Left lobe of liver (tissue), 2 donors: ENCODE data around the gene PPP1R15B. TPM values are rescaled to one million over a fixed set of nuclear protein-coding genes. Genes with fewer than 3 reads are reported as not detected.

ENCODE experiments used
- ATAC-seq: fragments of 200-7000 bp; cut with Tn5 transposase; one replicate; pipeline ENCODE4 v1.9.1; 2020; ENCODE audit warnings: mild to moderate bottlenecking, moderate library complexity
- DNase-seq: peaks from one replicate; pipeline ENCODE4 v3.0.0-alpha.2; 2020; ENCODE audit warnings: low spot score
- total RNA-seq: library from RNA; stranded (reverse); gene quantifications from one replicate; pipeline ENCODE4 v1.2.1, GENCODE V29; 2021
- donor health status: DM: no; HTN: no; CAD: no; lungs with moderate emphysema.
- donor health status: DM: no; HTN: yes; CAD: no.

The PPP1R15B gene
- total RNA-seq, 1 donor from 2014 or later, result 34.1 TPM

DNA sequence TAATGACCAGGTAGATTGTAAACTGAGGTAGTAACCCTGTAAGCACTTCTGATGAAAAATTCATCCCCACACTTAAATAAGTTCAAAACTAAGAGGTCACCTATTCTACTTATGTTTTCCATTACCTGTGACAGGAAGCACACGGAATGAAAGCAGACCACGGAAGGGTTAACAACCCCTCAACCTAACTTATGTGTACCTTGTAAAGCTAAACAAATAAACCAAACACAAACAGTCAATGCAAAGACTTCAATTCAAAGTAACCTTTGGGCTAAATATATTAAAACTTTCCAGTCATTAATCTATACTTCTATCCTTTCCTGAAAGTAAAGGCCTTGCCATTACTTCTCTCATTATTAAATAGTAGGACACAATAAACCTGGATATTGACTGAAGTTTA, 7.0 kb downstream of the PPP1R15B start:
- no peak for DNase-seq
- no peak for ATAC-seq

DNA sequence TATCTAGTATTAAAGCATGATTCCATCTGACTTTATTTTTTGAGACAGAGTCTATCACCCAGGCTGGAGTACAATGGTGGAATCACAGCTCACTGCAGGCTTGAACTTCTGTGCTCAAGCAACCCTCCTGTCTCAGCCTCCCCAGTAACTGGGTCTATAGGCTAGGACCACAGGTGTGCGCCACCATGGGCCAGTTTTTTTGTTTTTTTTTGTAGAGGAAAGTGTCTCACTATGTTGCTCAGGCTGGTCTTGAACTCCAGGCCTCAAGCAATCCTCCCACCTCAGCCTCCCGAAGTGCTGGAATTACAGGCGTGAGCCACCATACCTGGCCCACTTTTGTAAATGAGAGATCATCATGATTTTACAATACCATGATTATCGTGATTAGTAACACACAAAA, 9.2 kb downstream of the PPP1R15B start:
- DNase-seq (no peak), ATAC-seq (no peak)

DNA sequence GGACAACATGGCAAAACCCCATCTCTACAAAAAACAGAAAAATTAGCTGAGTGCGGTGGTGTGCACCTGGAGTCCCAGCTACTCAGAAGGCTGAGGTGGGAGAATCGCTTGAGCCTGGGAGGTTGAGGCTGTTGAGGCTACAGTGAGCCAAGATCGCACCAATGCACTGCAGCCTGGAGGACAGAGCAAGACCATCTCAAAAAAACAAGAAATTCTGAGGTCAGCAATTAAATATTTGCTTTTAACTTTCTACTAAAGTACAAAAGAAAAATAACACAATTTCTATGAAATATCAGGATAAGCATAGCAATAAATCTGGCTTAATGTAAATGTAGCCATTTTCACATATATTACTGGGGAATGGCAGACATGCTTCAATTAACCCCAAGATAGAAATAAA, 9.9 kb downstream of the PPP1R15B start:
- DNase-seq, result no peak
- no peak for ATAC-seq

DNA sequence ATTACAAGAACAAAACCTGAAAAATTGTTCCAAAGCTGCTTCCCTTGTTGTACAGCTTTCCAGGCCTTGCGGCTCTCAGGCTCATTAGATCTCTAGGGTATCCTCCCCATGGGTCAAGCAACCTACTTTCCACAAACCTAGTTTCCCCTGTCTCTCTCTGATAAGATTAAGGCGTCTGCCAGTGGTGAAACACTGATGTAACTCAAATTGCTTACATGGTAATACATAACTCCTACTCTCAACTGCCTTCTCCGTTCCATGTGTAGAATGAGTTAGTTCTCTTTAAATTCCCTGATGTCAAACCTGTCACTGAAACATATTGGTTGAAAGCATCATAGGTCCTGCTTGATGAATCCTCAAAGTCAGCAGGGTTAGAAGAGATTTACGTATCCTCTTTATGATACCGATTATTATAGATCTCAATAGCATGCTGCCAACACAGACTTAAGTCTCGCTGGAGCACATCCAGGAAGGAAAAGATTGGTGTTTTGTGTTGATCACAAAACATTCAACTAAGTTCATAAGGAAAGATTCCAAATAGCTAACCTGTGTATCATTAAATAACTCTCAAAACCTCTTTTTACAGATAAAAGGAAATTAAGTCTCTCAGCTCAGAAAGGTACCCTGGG, 10.6 kb downstream of the PPP1R15B start:
- no peak for DNase-seq
- no peak for ATAC-seq

DNA sequence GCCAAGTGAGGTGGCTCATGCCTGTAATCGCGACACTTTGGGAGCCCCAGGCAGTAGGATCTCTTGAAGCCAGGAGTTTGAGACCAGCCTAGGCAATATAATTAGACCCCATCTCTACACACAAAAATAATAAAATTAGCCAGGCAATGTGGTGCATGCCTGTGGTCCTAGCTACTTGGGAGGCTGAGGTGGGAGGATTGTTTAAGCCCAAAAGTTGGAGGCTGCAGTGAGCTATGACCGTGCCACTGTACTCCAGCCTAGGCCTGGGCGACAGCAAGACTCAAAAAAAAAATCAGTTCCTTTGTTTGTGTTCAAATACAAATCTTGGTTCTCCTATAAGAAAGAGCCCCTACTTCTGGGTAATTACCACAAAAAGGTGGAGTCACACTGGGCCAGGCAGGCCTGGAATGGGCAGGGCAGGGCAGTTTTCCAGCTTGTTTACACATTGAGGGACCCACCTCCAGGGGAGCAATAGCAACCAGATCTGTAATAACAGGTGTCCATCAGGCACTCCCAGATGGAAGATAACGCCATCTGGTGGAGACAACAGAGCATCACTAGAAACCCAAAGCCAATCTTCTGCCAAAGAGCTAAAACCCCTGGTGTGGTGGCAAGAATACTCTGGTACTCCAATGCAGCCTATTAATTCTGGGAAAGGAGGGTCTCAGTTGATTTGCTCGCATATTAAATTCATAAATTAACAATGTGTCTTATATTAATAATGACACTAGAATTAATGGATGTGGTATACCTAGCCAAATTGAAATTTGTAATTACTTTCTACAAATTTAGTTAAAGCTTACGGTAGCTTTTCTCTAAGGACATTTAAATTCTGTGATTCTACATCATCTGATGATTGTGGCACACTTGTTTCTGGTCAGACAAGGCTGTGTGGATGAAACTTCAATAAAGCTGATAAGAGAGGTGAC, 13.2 kb downstream of the PPP1R15B start:
- DNase-seq (peak; percentile 72), ATAC-seq (peak; percentile 98)

DNA sequence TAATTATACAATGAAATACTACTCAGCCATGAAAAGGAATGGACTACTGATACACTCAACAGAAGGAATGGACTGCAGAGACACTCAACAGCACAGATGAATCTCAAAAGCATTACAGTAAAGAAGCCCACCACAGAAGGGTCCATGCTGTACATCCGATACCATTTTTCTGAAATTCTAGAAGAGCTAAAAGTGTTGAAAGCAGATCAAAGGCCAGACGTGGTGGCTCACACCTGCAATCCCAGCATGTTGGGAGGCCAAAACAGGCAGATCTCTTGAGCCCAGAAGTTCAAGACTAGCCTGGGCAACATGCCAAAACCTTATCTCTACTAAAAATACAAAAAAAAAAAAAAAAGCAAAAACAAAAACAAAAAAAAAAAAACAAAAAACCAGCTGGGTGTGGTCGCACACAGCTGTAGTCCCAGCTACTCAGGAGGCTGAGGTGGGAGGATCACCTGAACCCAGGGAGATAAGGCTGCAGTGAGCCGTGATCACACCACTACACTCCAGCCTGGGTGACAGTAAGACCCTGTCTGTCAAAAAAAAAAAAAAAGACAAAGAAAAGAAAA, 15.5 kb downstream of the PPP1R15B start:
- no peak for DNase-seq
- no peak for ATAC-seq

DNA sequence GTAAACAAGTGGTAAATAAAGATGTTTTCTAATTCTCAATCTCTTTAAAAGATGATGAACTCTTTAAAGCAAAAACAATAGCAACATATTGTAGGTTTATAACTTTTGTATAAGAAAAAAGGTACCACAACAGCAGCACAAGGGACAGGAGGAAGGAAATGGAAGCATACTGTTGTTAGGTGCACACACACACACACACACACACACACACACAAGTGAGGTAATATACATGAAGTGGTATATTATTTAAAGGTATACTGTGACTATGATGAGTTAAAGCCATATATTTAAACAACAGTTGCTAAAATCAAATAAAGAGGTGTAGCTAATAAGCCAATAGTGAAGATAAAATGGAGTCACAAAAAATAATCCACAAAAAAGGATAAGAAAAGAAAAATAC, 20.0 kb downstream of the PPP1R15B start:
- DNase-seq, result no peak
- no peak for ATAC-seq

DNA sequence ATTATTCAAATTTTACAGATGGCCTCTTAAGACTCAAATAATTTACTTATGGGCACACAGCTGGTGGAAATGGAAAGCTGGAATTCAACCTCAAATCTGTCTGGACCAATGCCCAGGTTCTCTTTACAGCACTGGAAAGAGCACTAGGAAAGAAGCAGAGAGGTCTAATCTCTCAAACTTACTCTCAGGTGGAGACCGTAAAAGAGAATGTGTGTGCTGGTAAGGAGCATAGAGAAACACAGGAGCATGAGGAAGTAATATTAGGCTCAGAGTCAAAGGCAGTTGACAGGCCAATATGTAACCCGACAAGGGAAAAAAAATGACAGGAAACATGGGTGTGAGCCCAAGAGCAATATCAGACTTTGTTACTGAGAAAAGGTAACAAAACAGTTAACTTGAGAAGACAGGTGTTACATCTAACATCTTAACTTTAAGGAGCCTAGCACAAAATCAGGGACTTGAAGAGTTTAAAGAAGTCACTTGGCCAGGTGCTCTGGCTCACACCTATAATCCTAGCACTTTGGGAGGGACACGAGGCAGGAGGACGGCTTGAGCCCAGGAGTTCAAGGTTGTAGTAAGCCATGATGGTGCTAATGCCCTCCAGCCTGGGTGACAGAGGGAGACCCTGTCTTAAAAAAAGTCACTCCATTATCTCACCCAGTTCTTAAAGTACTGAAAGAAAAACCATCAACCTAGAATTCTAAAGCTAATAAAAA, 20.7 kb downstream of the PPP1R15B start:
- DNase-seq, result no peak
- ATAC-seq, result peak; percentile 14

DNA sequence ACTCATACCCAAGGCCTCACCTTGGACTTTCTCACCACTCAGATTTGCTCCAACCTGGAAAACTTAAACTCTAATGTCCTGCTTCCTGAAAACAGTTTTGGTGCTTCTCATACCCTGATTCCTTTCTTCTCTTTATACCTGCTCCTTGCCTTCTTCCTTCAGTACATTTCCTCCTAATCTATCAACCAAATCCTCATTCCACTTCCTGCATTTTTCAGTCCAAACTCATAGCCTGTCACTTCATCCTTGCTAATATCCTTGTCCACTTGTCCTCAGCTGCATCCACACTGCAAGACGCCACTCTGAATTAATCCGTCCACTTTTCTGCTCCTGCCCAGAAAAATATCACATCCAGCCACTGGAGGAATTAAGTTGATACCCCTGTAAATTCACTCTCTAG, 25.9 kb downstream of the PPP1R15B start:
- DNase-seq (no peak), ATAC-seq (no peak)

DNA sequence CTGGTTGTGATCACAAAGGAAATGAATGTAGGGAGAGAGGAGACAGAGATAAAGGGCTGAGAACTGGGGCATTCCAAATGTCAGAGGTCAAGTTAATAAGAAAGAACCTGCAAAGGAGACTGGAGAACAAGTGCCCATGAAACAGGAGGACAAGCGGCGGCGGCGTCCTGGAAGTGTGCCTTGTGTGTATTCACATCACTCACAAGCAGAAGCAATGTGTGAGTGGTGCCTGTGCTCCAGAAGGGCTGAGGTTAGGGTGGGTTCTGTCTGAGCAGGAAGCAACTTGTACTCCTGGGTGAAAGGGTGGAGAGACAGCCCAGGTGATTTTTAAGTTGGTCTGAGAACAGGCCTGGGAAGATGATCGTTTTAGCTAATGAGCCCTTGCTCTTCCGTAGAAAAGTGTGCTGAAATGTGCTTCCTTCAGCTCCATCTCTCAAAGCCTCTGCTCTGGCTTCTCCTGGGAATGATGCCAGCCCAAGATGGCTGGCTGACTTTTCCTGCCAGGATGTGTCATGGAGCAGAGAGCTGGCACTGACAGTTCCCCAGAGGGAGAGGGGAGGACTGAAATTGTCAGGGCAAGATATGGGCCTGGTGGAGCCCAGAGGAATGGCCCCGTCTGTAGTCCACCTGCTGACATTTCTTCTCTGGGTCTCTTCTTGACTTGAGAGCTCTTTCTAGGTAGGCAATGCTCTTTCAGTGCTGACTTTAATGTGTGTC, 26.8 kb downstream of the PPP1R15B start:
- DNase-seq, result no peak
- peak; percentile 34 for ATAC-seq

DNA sequence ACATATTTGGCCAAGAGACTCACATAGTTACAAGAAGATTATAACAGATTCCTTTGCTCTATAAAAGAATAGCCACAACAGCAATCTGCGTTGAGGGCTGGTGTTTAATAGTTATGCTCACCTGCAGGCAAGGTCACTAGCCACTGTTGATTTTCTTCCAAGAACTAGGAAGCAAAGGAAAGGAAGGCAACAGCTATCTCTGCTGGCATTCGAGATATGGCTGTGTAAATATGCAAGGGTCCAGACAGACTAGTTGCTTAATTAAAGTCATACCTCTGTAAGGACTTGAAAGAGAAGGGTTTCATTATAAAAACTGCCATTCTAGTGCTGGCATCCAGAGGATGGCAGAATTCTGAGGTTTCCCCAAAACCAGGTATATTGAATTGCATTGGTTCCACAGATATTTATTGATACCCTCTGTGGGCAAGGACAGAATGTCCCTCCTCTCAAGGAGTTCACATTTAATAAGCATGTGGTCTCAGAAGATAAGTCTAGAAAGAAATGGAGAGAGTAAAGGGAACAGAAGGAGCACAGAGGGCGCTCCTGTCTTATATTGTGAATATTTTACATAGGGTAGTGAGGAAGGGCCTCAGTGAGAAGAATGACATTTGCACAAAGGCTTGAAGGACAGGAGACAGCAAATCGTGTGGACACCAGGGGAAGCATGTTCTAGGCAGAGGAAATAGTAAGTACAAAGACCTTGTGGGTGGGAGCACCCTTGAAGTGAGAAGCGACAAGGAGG, 28.3 kb downstream of the PPP1R15B start:
- DNase-seq, result no peak
- ATAC-seq, result no peak

DNA sequence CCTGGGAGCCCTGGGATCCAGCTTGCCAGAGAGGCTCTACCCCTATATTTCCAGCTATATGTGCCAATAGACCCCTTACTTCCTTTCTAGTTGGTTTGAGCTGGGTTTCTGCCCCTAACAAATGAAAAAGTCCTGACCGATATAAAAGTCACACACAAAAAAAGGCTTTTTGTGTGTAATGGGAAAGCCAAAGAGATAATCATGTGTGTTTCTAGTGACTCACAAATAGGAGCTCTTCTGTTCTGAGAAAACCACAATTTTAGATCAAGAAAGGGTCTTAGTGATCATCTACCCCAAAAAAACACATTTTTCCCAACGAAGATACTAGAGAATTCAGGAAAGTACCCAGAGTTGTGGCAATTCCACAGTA, 28.9 kb downstream of the PPP1R15B start:
- no peak for DNase-seq
- ATAC-seq, result no peak

DNA sequence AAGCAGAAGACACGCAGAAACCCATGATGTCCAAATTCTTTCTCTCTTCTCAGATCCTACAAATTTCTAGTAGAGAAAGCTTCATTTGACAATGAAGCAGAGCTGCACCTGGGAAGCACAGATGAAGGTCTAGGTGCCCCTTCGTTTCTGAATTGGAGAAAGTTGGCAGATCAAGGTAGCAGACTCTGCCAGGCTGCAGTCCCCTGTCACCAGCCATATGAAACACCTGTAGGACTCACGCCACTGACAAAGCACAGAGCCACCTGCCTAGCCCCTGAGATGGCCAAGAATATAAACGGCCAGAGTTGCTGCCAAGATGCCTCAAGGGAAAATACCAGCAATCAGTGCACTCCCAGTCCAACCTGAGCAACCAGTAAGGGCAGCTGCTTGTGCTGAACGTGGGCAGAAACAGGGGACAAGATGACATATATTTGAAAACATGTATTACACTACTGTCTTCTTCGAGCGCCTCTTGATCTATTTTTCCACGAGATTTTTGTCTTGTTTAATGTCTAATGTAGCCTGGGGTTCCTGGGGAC, 31.3 kb downstream of the PPP1R15B start:
- ATAC-seq (no peak), DNase-seq (no peak)

DNA sequence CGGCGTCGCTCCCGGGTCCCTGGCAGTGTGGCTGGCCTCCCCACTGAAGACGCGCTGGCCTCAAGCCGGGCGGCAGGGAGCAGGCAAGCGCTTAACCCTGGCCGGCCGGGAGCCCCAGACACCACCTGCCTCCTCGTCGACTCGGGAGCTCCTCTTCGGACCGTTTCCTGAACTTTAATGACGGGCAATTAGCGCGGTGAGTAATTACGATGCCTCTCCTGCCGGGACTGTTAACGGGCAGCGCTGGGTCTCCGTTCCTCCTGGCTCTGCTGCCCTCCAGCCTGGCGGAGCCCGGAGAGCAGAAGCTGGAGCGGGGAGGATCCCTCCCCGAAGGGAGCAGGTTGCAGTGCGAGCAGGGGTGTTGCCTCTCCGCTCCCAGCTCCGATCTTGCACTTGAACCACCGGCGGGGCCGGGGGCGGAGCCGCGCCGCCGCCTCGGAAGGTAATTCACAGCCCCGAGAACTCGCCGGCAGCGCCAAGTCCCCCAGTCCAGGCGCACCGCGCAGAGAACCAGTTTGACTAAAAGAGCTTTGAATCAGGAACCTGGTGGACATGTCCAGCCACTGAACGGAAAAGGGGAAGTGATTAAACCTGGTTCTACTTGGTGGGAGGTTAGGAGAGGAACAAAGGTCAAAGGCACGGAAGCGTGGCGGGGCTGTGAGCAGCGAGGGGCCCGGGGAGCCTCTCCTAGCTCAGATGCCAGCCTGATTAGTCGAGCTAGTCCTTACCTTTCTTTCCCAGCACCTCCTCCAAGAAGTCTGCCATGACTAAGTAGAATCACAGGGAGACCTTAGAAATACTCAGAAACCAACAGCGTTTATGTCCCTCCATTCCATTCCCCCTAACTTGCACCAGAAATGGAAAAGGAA, 33.6 kb downstream of the PPP1R15B start:
- ATAC-seq (peak; percentile 69), DNase-seq (peak; percentile 63)

DNA sequence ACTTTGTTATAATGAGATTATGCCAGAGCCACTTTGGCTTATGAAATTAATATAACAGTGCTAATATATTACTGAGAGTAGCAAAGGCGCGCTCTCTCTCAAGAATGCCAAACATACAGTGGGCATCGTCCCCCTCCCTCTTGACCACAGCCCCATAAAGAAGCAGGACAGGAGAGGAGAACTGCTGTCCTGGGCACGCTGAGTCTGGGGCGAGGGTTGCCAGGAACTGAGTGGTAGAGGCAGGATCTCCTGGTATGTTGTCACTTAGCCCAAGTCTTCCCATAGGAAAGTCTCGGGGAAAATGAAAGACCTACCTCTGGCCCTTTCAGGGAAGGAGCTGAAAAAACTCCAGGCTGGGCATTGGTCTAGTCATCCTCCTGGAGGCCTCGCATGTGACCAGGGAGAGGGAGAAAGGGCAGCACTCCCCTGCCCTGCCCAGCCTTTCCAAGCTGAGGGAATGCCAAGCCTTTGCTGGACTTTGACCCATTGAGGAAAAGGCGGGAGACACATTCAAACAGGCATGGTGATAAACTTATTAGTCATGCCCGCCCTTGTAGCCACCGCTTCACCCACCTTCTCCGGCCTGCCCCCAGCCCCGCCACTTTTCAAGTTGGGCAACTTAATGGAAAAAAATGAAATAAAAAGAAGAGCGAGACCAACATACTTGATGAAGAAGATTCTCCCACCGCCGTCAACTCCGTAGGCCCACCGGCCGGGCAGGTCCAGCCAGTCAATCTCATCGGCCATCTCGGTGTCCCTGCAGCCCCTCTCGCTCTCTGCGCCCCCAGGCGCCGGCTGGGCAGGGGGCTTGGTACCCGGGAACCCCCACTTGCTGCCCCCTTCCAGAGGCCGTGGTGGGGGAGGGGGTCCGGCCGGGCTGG, 34.5 kb downstream of the PPP1R15B start:
- DNase-seq (peak; percentile 92), ATAC-seq (peak; percentile 94)

DNA sequence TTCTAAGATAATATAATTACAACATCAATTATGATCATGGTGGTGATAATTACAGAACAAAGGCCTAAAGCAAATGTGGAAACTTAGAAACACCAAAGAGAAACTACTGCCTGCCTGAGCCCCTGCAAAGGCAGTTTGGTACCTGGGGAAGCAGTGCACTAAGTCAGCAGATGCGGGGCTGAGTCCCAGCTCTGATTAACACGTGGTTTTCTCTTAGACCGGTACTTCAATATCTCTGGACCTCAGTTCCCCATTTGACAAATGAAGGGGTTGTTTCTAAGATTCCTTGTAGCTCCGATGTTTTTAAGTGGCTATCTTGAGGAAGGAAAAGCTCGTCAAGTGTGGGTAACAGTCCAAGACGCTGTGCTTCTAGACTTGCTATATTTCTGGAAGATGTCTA, 35.2 kb downstream of the PPP1R15B start:
- ATAC-seq, result no peak
- DNase-seq, result no peak

DNA sequence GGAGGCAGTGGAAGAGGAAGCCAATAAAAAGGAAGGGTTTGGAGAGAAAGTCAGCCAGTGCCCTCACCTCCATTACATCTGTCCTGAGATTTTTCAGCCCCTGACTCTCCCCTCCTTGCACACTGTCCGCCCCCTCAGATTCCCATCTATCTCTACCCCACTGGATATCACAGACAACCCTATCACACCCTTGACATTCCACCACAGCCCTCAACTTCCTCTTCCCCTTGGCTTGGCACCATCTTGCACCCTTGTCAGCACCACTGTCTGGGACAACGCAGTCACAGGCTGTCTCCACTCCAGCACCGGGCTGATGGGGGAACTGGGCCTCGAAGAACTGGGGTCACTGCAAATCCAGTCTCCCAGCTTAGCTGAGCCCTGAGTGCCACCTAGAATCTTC, 37.7 kb downstream of the PPP1R15B start:
- no peak for DNase-seq
- no peak for ATAC-seq

DNA sequence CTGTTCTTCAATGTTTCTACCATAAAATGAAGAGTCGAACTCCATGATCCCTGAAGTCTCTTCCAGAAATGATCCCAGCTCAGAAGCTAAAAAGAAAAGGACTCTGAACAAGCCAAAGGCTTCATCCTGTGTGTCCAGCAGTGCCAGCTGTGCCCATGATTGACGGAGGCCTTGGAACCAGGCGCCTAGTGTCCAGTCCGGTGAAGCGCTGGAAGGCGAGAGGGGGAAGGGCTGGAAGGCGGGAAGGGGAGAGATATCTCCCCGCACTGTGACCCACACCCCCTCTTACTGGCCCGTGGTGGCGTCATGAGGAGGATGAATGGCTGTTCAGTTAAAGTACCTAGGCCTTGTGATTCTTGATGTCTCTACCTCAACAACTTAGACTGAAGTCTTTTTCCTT, 41.4 kb downstream of the PPP1R15B start:
- ATAC-seq, result no peak
- DNase-seq, result no peak
